Activated CD8-positive, alpha-beta memory T cell treated with anti-CD3 and anti-CD28 coated beads for 4 hours (primary cell): ENCODE results near the gene CR1.
"Not testable (repeated sequence)": the region's sequence is repeated elsewhere in the genome, so short reads cannot be mapped to it uniquely, and the experiment has no call there.

Experiments used
- DNase-seq, 2 donors: peaks; one replicate each; pipeline ENCODE4 v3.0.0-alpha.2; 2020; ENCODE audit warnings: low read depth in 2 of 2

The CR1 gene

DNA sequence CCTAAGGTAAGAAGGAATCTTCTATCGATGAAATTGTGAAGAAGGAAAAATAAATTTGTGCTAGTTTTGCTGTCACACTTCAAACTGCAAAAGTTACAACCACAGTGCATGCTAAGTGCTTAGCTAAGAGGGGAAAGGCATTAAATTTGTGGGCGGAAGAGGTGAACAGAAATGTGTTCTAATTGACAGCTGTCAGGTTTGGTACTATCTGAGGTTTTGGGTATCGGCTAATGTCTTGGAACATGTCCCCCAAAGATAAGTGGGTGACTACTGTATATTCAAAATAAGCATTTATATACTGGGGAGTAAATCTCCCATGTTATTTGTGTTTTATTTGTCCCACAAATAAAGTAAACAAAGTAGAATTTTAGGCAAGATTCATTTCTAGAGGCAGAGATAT is 8.0 kb downstream of the CR1 start:
- DNase-seq: no peak

DNA sequence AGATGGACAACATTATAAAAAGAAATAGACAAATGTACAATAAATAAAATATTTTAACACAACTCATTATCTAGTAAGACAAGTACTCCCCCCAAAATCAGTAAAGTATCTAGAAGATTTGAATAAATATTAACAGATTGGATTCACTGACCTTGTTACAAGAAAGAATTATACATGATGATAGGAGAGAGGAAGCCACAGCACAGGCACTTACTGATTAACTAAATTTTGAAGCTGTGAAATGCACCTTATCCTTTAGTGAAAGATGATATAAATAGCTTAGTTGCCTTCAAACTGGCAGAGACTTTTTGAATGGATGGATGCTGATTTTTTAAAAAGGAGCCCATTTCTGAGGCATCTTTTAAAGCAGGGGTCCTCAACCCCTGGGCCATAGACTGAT is 8.5 kb downstream of the CR1 start:
- no peak for DNase-seq

DNA sequence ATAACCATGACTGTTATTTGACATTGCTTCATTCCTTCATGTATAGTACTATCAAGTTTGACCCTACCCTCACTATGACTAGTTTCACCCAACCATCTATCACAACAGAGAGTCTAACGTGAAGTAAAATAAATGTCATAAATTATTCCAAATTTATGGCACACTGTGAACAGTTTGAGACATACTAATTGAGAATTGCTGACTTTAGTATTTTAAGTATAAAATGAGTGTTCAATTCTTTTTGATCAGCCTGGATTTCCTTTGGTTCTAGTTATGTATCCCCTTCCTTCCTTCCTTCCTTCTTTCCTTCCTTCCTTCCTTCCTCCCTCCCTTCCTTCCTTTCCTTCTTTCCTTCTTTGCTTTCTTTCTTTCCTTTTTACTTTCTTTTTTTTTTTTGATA is 14.5 kb downstream of the CR1 start:
- DNase-seq: no peak

DNA sequence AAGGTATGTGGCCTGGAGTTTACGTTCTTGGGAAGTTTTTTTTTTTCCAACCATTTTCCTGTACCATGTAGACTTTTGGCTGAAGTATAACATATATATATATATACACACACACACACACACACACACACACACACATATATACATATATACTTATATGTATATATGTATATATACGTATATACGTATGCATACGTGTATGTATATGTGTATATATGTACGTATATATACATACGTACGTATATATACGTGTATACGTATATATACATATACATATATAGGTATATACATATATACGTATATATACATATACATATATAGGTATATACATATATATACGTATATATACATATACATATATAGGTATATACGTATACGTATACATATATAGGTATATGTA is 18.9 kb downstream of the CR1 start:
- DNase-seq: no peak

DNA sequence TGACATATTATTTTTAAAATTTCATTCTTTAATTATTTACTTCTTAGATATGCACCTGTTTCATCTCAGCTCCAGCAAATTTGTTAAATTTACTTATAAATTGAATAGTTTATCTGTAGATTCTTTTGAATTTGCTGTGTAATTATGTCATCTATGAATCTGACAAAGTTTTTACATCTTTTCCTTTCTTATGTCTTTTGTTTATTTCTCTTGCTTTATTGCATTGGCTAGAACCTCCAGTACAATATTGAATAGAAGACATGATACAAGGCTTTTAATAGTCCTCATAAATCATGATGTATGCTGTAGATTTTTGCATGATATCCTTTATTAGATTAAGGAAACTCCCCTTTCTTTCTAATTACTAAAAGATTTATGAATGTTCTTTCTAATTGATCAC is 20.8 kb downstream of the CR1 start:
- no peak for DNase-seq

DNA sequence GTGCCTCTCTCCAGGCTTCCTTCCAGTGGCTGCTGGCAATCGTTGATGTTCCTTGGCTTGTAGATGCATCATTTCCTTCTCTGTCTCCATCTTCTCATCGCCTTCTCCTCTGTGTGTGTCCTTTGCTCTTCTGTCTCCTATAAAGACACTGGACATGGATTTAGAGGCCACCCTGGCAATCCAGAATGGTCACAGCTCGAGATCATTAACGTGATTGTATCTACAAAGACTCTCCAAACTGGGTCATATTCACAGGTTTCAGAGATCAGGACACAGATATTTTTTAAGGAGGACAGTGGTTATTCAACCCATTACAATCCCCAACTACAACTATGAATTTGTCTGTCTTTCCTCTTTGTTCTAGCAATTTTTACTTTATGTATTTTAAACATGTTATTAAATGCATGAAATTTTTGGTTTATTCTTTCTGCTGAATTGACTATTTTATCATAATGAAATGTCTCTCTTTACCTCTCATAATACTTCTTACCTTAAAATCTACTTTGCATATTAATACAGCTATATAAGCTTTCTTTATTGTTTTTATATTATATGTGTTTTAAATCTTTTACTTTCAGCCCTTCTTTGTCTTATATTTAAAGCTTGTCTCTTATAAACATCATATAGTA is 22.8 kb downstream of the CR1 start:
- no peak for DNase-seq

DNA sequence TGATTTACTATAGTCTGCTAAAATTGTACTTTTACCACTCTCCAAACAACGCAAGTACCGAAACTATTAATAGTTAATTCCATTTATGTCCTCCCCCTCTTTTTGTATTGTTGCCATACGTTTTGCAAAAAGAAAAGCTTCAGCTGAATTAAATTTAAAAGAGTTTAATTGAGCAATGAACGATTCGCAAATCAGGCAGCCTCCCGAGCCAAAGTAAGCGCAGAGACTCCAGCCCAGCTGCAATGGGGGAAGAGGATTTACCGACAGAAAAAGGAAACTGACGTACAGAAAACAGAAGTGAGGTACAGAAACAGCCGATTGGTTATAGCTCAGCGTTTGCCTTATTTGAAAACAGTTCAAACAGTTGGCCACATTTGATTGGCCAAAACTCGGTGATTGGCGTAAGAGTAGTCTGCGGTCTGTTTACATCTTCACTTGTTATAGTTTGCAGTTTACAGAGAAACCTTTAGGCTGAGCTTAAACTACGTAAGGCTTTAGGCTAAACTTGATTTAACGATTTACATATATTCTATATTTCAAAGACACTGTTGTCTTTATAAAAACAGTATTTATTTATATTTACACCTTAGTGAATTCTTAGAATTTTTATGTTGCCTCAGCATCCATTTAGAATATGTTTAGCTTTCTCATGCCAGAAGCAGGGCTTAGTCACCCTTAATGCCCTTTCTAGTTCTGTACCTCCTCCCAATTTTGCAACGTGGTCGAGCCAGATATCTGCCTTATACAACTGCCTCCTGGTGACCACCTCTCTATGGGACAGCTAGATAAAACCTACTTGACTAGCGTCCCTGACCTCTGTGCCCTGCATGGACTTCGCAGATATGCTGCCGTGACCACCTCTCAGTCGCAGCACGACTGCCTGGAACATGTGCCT is 23.8 kb downstream of the CR1 start:
- DNase-seq: no peak

DNA sequence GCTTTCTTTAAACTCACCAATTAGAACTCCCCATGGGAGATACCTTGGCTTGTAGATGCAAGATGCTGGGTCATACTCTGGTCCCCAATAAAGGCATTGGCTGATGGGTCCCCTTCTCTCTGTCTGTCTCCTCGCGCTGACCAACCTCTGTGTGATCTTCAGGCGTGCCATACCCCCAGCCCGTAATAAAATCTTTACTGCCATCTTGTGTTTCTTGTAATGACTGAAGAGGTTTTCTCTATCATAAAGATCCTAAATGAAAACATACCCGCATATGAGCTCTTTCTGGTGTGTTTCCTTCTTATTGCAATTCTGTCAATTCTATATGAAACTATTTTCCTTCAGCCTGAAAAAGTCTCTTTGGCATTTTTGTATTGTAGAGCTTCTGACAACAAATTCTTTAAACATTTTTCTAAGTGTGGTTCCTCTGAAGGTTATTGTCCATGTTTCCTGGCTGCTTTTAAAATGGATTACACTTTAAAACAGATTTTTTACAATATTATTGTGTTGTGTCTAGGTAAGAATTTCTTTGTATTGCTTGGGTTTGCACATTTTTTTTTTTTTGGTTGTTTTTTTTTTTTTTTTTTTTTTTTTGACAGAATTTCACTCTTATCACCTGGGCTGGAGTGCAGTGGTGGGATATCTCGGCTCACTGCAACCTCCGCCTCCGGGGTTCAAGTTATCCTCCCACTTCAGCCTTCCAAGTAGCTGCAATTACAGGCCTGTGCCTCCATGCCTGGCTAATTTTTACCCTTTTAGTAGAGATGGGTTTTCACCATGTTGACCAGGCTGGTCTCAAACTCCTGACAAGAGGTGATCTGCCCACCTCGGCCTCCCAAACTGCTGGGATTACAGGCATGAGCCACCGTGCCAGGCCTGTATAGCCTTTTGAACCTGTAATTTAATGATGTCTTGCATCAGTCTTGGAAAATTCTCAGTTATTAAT is 24.7 kb downstream of the CR1 start:
- not testable (repeated sequence) for DNase-seq

DNA sequence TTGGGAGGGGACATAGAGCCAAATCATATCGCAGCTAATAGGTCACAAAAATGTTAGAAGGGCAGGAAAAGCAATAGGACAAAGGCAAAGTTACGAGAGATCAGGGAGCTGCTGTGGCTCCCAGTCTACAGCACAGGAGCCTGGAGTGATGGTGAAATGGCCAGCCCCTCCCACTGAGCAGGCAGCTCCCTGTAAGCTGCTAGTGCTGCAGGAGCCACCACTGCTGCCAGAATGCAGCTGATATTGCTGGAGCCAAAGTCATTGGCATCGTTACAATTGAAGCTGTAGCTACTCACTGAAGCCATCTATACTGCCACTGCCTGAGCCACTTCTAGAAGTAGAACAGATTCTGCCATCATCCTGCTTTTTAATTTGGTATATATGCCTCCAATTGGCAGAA is 29.3 kb downstream of the CR1 start:
- DNase-seq: not testable (repeated sequence)

DNA sequence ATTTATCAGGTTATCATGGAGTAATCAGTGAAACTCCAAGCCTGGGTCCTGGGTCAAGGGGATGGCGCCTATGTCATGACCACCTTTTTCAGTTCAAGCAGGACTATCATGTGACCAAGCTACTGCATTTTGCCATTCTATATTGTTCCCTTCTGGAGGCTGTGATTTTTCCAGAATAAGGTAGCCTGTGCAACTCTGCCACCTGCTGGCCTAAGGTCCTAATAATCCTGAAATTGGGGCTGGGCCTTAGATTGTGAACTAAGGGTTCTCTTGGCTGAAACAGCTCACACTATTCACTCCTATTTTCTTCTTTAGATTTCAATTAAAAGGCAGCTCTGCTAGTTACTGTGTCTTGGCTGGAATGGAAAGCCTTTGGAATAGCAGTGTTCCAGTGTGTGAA is 32.4 kb downstream of the CR1 start:
- not testable (repeated sequence) for DNase-seq

DNA sequence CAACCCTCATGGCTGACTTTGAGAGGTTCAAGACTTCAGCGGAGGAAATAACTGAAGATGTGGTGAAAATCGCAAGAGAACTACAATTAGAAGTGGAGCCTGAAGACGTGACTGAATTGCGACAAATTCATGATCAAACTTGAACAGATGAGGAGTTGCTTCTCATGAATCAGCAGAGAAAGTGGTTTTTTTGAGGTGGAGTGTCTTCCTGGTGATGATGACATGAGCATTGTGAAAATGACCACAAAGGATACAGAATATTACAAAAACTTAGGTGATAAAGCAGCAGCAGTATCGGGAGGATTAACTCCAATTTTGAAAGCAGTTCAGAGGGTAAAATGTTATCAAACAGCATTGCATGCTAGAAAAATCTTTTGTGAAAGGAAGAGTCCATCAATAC is 40.3 kb downstream of the CR1 start:
- DNase-seq: not testable (repeated sequence)

DNA sequence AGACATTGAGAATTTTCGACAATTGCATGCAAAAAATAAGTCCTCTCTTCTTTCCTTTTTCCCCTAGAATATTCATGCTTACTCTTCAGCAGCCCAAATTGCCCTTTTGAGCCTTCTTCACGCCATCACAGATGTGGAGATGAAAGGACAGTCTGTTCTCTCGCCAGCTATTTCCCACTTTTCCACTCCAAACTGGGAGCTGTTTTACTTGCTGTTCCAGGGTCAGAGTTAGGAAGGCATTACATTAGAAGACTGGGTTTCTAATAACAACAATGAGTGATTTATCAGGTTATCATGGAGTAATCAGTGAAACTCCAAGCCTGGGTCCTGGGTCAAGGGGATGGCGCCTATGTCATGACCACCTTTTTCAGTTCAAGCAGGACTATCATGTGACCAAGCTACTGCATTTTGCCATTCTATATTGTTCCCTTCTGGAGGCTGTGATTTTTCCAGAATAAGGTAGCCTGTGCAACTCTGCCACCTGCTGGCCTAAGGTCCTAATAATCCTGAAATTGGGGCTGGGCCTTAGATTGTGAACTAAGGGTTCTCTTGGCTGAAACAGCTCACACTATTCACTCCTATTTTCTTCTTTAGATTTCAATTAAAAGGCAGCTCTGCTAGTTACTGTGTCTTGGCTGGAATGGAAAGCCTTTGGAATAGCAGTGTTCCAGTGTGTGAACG is 50.9 kb downstream of the CR1 start:
- not testable (repeated sequence) for DNase-seq

DNA sequence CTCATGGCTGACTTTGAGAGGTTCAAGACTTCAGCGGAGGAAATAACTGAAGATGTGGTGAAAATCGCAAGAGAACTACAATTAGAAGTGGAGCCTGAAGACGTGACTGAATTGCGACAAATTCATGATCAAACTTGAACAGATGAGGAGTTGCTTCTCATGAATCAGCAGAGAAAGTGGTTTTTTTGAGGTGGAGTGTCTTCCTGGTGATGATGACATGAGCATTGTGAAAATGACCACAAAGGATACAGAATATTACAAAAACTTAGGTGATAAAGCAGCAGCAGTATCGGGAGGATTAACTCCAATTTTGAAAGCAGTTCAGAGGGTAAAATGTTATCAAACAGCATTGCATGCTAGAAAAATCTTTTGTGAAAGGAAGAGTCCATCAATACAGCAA is 58.9 kb downstream of the CR1 start:
- not testable (repeated sequence) for DNase-seq

DNA sequence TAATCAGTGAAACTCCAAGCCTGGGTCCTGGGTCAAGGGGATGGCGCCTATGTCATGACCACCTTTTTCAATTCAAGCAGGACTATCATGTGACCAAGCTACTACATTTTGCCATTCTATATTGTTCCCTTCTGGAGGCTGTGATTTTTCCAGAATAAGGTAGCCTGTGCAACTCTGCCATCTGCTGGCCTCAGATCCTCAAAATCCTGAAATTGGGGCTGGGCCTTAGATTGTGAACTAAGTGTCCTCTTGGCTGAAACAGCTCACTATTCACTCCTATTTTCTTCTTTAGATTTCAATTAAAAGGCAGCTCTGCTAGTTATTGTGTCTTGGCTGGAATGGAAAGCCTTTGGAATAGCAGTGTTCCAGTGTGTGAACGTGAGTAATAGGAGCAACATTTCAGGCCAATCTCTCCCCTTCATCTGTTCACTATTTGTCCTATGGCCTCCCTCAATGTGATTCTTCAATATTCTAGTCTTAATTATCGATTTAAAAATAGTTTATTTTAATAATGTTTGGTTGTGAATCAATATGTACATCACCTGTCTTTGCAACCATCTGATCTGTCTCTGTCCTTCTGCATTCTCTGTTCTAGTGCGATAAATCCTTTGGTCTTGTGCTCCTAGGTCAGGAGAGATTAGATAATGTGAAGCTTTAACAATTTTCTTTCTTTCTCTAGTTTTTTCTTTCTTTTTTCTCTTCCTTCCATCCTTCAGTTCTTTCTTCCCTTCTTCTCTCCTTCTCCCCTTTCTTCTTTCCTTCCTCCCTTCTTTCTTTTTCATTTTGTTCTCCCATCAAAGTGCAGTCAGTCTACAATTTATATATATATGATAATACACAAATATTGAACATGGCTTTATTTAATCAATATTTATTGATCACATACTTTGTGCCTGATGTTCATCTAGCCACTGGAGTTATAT is 69.8 kb downstream of the CR1 start:
- no peak for DNase-seq

DNA sequence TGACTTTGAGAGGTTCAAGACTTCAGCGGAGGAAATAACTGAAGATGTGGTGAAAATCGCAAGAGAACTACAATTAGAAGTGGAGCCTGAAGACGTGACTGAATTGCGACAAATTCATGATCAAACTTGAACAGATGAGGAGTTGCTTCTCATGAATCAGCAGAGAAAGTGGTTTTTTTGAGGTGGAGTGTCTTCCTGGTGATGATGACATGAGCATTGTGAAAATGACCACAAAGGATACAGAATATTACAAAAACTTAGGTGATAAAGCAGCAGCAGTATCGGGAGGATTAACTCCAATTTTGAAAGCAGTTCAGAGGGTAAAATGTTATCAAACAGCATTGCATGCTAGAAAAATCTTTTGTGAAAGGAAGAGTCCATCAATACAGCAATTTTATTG is 76.0 kb downstream of the CR1 start:
- DNase-seq: not testable (repeated sequence)

DNA sequence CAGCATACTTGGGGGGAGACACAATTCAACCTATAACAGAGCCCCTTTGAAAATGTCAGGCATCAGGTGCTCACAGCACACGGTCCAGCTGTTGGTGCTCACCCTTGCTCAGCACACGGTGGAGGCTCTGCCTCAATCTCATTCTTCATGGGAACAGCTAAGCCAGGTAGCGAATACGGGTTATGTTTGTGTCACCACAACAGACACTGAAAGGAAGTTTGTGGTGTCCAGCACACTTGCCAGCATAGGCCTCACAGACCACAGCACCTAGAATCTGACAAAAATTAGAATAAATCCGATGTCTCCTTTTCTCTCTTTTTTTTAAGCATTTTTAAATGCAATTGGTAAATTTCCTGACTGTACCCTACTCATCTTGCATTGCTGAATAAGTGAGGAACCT is 77.1 kb downstream of the CR1 start:
- not testable (repeated sequence) for DNase-seq

DNA sequence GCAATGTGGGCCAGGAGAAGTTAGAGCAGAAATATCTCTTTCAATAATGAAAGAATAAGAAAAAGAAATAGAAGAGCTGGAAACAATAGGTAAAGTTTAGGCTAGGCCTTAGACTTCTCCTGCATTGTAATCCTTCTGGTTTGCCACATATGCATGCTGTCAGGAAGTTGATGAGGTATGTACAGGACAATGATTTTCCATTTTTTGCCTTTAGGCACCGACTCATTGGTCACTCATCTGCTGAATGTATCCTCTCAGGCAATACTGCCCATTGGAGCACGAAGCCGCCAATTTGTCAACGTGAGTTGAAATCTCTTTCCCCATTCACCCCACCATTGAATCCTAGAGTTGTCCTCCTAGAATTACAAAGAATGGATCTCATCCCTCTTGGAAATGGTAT is 79.4 kb downstream of the CR1 start:
- DNase-seq: not testable (repeated sequence)

DNA sequence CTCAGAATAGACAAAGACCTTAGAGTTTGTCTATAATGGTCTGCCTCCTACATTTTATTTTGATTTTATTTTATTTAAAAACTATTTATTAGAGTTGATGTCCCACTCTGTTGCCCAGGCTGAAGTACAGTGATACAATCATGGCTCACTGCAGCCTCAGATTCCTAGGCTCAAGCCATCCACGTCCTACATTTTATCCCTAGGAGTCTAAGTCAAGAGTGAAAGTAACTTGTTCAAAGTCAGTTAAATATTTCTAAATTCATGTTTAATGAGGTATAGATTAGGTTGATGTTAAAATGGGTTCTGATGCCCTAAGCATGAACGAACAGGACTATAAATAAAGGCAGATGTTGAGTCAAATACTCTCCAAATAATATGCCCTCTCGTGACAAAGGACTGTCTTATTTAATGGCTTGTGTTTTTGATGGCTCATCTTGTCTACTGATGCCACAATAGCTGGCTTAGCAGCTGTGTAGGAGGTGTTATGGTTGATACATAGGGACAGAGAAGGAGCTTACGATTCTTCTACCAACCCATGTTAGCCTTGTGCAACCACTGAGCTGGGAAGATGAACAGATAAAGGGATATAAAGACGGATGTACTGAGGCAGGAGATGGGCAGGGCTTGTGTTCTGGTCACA is 83.0 kb downstream of the CR1 start:
- DNase-seq: no peak

DNA sequence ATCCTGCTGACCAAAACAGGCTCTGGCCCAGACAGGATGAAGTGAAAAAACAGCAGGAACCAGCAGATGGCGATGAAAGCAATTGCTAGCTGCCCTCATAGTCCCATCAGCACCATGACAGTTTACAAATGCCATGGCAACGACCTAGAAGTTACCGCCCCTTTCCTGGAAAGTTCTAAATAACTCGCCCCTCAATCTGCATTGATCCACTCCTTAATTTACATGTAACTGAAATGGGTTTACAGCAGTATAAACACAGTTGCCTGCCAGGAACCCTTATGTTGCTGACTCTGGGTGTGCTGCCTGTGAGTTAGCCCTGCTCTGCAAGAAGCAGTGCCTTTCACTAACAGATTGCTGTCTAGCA is 83.5 kb downstream of the CR1 start:
- no peak for DNase-seq

DNA sequence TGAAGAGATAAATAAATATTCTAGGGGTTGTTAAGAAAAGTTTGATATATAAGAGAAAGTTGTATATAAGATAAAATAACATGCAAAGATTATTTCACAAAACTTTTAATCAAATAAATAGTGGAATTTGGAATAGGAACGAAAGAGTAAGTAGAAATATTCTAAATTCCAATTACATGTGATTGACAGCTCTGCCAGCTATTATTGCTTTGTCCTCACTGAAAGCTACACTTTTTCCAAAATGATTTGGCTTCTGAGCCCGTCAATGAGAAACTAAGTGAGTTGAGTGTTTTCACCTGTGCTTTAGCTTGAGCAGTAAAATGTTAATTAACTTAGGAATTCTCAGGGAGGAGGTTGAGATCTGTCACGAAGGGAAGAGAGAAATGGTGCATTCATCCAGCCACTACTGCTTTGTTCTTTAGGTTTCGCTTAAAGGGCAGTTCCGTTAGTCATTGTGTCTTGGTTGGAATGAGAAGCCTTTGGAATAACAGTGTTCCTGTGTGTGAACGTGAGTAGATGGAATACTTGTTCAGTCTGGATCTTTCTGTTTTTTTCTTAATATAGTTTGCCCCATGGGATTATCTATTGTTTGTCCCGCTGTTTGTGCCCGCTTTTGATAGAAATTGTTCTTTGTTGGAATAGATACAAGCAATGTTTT is 85.7 kb downstream of the CR1 start:
- no peak for DNase-seq
